Effector CD4-positive, alpha-beta T cell (primary cell): ENCODE results near the gene DYSF.

Source experiments
- DNase-seq: peaks from one replicate; pipeline ENCODE4 v3.0.0-alpha.2; 2020

Gene DYSF

GRCh38 chr2:71605173-71605641, 151.8 kb downstream of the DYSF start:
- no peak for DNase-seq

GRCh38 chr2:71605781-71606241, 152.4 kb downstream of the DYSF start:
- DNase-seq: no peak

- no peak for DNase-seq
Observed at GRCh38 chr2:71606244-71606643, 152.9 kb downstream of the DYSF start.

GRCh38 chr2:71607151-71607889, 154.0 kb downstream of the DYSF start:
- no peak for DNase-seq

- DNase-seq: no peak
Observed at GRCh38 chr2:71608034-71608433, 154.7 kb downstream of the DYSF start.

GRCh38 chr2:71608441-71608840, 155.1 kb downstream of the DYSF start:
- no peak for DNase-seq

GRCh38 chr2:71609029-71609428, 155.7 kb downstream of the DYSF start:
- no peak for DNase-seq

- DNase-seq: no peak
Observed at GRCh38 chr2:71609441-71609840, 156.1 kb downstream of the DYSF start.

GRCh38 chr2:71609958-71610357, 156.6 kb downstream of the DYSF start:
- no peak for DNase-seq

- DNase-seq: no peak
Observed at GRCh38 chr2:71610671-71611070, 157.3 kb downstream of the DYSF start.

GRCh38 chr2:71611247-71611646, 157.9 kb downstream of the DYSF start:
- no peak for DNase-seq

GRCh38 chr2:71611781-71612527, 158.6 kb downstream of the DYSF start:
- no peak for DNase-seq

- DNase-seq: no peak
Observed at GRCh38 chr2:71612581-71613402, 159.4 kb downstream of the DYSF start.

- no peak for DNase-seq
Observed at GRCh38 chr2:71613403-71613952, 160.1 kb downstream of the DYSF start.

GRCh38 chr2:71613953-71614925, 160.9 kb downstream of the DYSF start:
- DNase-seq: no peak

GRCh38 chr2:71614976-71615766, 161.8 kb downstream of the DYSF start:
- no peak for DNase-seq

GRCh38 chr2:71615767-71616730, 162.7 kb downstream of the DYSF start:
- DNase-seq: no peak

GRCh38 chr2:71617266-71617665, 163.9 kb downstream of the DYSF start:
- no peak for DNase-seq

- DNase-seq: no peak
Observed at GRCh38 chr2:71618327-71619113, 165.2 kb downstream of the DYSF start.
